Smooth muscle cell (in vitro differentiated cells): ENCODE measurements around the gene ACOXL. TPM values are rescaled to one million over a fixed set of nuclear protein-coding genes. Genes with fewer than 3 reads are reported as not detected.

Experiments used
- DNase-seq: peaks from one replicate; lab custom pipeline; 2025; ENCODE audit not compliant: unreplicated experiment; lab: John Stamatoyannopoulos, UW
- H2AFZ ChIP-seq: fragments of 200-600 bp; sonication (generic); 2 replicates; pipeline ENCODE4 v1.6.0; 2016; ENCODE audit warnings: antibody characterized with exemption, low read depth, mild to moderate bottlenecking
- H3F3A ChIP-seq: fragments of 200-600 bp; sonication (generic); 2 replicates; pipeline ENCODE4 v1.6.0; 2017; ENCODE audit warnings: antibody characterized with exemption, low read depth
- H3K27ac ChIP-seq: fragments of 200-600 bp; sonication (generic); 2 replicates; pipeline ENCODE4 v1.5.1; 2016; ENCODE audit warnings: low read depth, mild to moderate bottlenecking
- H3K27me3 ChIP-seq: fragments of 200-600 bp; sonication (generic); 2 replicates; pipeline ENCODE4 v1.6.1; 2016; ENCODE audit warnings: low read depth, mild to moderate bottlenecking
- H3K36me3 ChIP-seq: fragments of 200-600 bp; sonication (generic); 2 replicates; pipeline ENCODE4 v1.5.1; 2016; ENCODE audit warnings: low read depth
- H3K4me1 ChIP-seq: fragments of 200-600 bp; sonication (generic); 2 replicates; pipeline ENCODE4 v1.5.1; 2016; ENCODE audit warnings: low read depth
- H3K4me2 ChIP-seq: fragments of 200-600 bp; sonication (generic); 2 replicates; pipeline ENCODE4 v1.6.0; 2016; ENCODE audit warnings: mild to moderate bottlenecking
- H3K4me3 ChIP-seq: fragments of 200-600 bp; sonication (generic); 2 replicates; pipeline ENCODE4 v1.5.1; 2016; ENCODE audit warnings: mild to moderate bottlenecking
- H3K79me2 ChIP-seq: fragments of 200-600 bp; sonication (generic); 2 replicates; pipeline ENCODE4 v1.6.0; 2016; ENCODE audit warnings: low read depth, mild to moderate bottlenecking
- H3K9ac ChIP-seq: fragments of 200-600 bp; sonication (generic); 2 replicates; pipeline ENCODE4 v1.6.0; 2016; ENCODE audit warnings: low read depth
- H3K9me3 ChIP-seq: fragments of 200-600 bp; sonication (generic); replicated peaks from 2 replicates; pipeline ENCODE4 v1.5.1; 2016; ENCODE audit warnings: low read depth
- H4K20me1 ChIP-seq: fragments of 200-600 bp; sonication (generic); 2 replicates; pipeline ENCODE4 v1.6.0; 2016; ENCODE audit warnings: low read depth
- WGBS: methylation state at CpG from one replicate; pipeline ENCODE4 v1.1.7; 2016; ENCODE audit warnings: low lambda C conversion rate; 5-methylcytosine and 5-hydroxymethylcytosine counted together
- polyA plus RNA-seq: library from polyadenylated mRNA; unstranded; fragments of >200 nt; fragmentation: Nextera tagmentation; extraction: Ambion mirVana; gene quantifications from 2 replicates; pipeline ENCODE4 v1.2.1, GENCODE V29; 2016
- total RNA-seq: library from RNA; depleted of rRNA; stranded (reverse); fragments of >200 nt; gene quantifications from 2 replicates; pipeline ENCODE4 v1.2.3, GENCODE V29; 2014
- TF ChIP-seq, protein P1 (sequence below): fragments of 200-600 bp; sonication (generic); IDR thresholded peaks from 2 replicates; pipeline ENCODE4 v1.5.1; 2017; ENCODE audit warnings: borderline replicate concordance, mild to moderate bottlenecking, antibody characterized with exemption; ENCODE audit not compliant: insufficient read depth, poor library complexity, severe bottlenecking

ACOXL gene
- total and polyA plus RNA-seq, 2 experiments from 2014 or later: not detected

GRCh38 chr2:110815938-110816337 lies 83.6 kb downstream of the ACOXL start:
- Histone ChIP-seq H3K4me3 (no peak overlapping the region), H2AFZ (no peak overlapping the region), H3K4me1 (no peaks in the 10 kb centered on the region), H3K27me3 (peaks cover 34% of the 10 kb centered on the region), H3K9ac (no peak overlapping the region), H3K9me3 (no peaks in the 10 kb centered on the region), H3K36me3 (no peaks in the 10 kb centered on the region), H3F3A (no peaks in the 10 kb centered on the region), H4K20me1 (no peaks in the 10 kb centered on the region), H3K27ac (no peak overlapping the region), H3K79me2 (no peaks in the 10 kb centered on the region), H3K4me2 (no peak overlapping the region)
- no peak for DNase-seq
- TF ChIP-seq, protein P1, sequence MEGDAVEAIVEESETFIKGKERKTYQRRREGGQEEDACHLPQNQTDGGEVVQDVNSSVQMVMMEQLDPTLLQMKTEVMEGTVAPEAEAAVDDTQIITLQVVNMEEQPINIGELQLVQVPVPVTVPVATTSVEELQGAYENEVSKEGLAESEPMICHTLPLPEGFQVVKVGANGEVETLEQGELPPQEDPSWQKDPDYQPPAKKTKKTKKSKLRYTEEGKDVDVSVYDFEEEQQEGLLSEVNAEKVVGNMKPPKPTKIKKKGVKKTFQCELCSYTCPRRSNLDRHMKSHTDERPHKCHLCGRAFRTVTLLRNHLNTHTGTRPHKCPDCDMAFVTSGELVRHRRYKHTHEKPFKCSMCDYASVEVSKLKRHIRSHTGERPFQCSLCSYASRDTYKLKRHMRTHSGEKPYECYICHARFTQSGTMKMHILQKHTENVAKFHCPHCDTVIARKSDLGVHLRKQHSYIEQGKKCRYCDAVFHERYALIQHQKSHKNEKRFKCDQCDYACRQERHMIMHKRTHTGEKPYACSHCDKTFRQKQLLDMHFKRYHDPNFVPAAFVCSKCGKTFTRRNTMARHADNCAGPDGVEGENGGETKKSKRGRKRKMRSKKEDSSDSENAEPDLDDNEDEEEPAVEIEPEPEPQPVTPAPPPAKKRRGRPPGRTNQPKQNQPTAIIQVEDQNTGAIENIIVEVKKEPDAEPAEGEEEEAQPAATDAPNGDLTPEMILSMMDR: no peak
- WGBS: 80% methylated on average over 1 of the region's 1 CpG

DNA sequence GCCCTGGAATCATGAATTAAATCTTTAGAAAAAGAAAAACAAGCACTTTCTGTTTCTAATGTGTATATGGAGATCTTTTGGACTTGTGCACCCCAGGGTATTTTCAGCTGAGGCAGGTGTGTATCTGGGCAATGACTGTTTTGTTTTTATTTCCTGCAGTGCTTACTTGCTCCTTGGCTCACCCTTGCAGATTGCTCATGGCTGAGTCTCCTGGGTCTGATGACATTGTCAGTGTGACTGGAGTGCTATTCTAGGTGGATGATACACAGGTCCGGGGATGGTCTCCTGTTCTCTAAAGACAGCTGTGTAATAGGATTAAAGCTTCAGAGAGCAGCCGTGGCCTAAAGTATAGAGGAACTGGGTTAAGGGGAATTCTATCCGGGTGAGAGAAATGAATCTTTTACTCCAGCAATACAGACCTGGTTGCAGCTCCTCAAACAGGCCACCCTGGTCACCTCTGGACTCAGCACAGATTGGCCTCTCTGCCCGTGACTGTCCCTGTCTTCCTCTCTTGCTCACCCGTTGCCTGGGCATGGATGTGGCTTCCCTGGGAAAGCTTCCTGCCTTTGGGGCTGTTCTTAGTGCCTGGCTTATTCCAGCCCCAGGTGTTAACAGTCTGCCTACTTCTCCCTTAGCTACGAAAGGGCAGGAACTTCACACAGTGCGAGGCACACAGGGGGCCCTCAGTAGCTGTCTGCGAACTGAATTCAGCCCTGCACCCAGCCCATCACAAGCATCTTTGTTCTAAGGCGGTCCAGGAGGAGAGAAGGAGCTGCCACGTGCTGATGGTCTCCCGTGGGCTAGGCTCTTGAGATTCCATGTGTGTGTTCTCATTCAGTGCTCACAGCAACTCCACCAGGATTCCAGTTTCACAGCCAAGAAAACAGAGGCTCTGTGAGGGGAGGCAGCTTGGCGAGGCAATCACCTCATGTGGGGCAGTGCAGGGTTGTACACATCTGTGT lies 84.3 kb downstream of the ACOXL start:
- Histone ChIP-seq H3K36me3 (no peaks in the 10 kb centered on the region), H3F3A (no peaks in the 10 kb centered on the region), H3K79me2 (no peaks in the 10 kb centered on the region), H4K20me1 (no peaks in the 10 kb centered on the region), H3K9me3 (no peaks in the 10 kb centered on the region), H3K27ac (no peak overlapping the region), H3K27me3 (peaks cover 41% of the 10 kb centered on the region), H3K4me2 (no peak overlapping the region), H3K4me3 (no peak overlapping the region), H3K9ac (no peak overlapping the region), H2AFZ (no peak overlapping the region), H3K4me1 (no peaks in the 10 kb centered on the region)
- WGBS: 91% methylated on average over 12 of the region's 12 CpGs
- no peak for DNase-seq
- TF ChIP-seq, protein P1: no peak

GRCh38 chr2:110818767-110819481 lies 86.6 kb downstream of the ACOXL start:
- no peaks in the 10 kb centered on the region for H3K9me3 ChIP-seq
- H3K4me1 ChIP-seq: no peaks in the 10 kb centered on the region
- H3K79me2 ChIP-seq: no peaks in the 10 kb centered on the region
- no peak overlapping the region for H2AFZ ChIP-seq
- WGBS: 88% methylated on average over 8 of the region's 8 CpGs
- H3F3A ChIP-seq: no peaks in the 10 kb centered on the region
- no peaks in the 10 kb centered on the region for H3K36me3 ChIP-seq
- H3K4me2 ChIP-seq: no peak overlapping the region
- no peaks in the 10 kb centered on the region for H4K20me1 ChIP-seq
- H3K4me3 ChIP-seq: no peak overlapping the region
- TF ChIP-seq, protein P1: no peak
- no peak overlapping the region for H3K9ac ChIP-seq
- DNase-seq: no peak
- H3K27me3 ChIP-seq: peaks cover 43% of the 10 kb centered on the region
- no peak overlapping the region for H3K27ac ChIP-seq
